ENCODE measurements around the gene CEACAM7. TPM values are rescaled to one million over a fixed set of nuclear protein-coding genes. Genes with fewer than 3 reads are reported as not detected.
"Not testable (repeated sequence)": the region's sequence is repeated elsewhere in the genome, so short reads cannot be mapped to it uniquely, and the experiment has no call there.

The CEACAM7 gene
- total RNA-seq (not detected), polyA plus RNA-seq (not detected)

DNA sequence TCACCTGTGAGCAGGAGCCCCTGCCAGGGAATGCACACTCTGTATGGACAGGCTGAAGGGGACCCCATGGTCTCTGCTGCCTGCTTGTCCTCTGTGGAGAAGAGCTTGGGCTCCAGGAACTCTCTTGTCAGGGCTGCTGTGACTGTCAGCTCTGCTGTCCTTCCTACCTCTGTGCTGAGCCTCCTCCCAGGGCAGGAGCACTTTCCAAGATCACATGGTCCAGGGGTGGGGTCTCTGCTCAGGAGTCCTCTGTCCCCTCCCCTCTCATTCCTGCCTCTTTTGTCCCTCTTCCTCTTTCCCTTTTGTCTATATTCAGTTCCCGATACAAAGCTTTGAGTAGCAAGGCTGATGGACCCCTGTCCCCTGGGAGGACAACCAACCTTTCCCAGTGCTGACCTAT is at the start of gene CEACAM7:
Gene CEACAM7 (minus strand): TSS at position 173 of the 400 bp plus-strand sequence. CDS start 105 bp downstream, at position 68.
- Histone ChIP-seq H3K27ac (ENCODE audit: low read depth) (no peak within 1 kb of the TSS), H3K4me1 (ENCODE audit: insufficient read depth) (no peaks in the 10 kb centered on the region), H3K36me3 (ENCODE audit: insufficient read depth) (no peaks in the 10 kb centered on the region), H3K4me3 (ENCODE audit: low read depth, low read length) (no peak within 1 kb of the TSS)
- DNase-seq (ENCODE audit: extremely low spot score), result no peak
- 85% methylated on average over 1 of the region's 1 CpG for WGBS

DNA sequence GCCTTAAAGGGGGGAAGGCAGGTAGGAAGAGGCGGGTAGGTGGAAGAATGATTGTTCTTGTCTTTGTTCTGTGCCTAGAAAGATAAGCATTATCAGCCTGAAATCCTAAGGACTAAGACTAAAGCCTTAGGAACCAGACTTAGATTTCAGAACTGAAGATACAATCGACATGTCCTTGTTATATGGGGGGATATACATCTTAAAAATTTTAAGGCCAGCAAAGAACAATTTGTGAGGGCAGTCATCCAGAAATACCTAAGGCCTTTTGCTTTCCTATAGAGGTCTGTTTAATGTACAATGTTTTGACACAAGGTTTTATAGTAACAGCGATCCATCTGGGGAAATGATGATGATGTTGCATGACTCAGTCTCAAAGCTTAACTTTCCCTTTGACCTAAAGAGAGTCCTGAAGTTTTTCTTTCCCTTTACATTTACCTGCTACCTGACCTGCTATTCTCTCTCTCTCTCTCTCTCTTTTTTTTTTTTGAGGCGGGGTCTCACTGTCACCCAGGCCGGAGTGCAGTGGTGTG is 47.1 kb upstream of the CEACAM7 start:
- no peak for DNase-seq (ENCODE audit: extremely low spot score)
- Histone ChIP-seq H3K4me3 (ENCODE audit: low read depth, low read length) (no peak overlapping the region), H3K36me3 (ENCODE audit: insufficient read depth) (no peaks in the 10 kb centered on the region), H3K4me1 (ENCODE audit: insufficient read depth) (no peaks in the 10 kb centered on the region), H3K27ac (ENCODE audit: low read depth) (no peak overlapping the region)
- 63% methylated on average over 5 of the region's 5 CpGs for WGBS

DNA sequence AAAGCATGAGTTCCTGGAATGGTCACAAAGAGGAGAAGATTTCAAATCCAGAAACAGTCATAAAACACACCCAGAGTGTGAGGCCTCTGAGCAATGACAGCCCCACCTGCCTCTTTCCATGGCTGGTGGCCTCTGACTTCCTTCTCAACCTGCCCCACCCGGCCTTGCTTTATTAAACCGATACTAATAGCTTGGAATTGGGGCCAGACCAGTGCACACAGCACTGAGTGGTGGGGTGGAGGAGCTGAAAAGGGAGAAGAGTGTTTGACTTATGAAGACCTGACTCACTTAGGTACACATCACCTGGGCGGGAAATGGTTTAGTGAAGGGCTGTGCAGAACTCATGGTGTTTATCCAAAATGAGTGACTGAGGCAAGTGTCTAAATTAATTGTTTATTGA is 46.5 kb upstream of the CEACAM7 start:
- H3K4me1 ChIP-seq (ENCODE audit: insufficient read depth), result no peaks in the 10 kb centered on the region
- H3K4me3 ChIP-seq (ENCODE audit: low read depth, low read length), result no peak overlapping the region
- WGBS, result 70% methylated on average over 3 of the region's 3 CpGs
- DNase-seq (ENCODE audit: extremely low spot score), result no peak
- H3K36me3 ChIP-seq (ENCODE audit: insufficient read depth), result no peaks in the 10 kb centered on the region
- no peak overlapping the region for H3K27ac ChIP-seq (ENCODE audit: low read depth)

DNA sequence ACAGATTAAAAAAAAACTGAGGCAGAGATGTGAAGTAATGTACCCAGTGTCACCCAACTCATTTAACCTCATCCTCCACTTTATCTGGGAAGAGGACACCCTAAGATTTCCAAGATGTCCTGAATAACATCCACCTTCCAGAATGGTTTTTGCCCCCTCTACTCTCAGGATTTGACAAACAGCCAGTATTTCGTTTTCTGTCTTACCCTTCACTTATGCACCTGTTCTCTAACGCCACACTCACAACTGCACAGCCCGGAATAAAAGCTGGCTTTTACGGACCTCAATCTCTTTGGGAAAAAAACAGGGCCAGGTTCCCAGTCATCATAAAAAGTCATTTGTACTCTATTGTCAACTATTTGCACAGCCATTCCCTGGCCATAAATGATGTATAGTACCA is 46.1 kb upstream of the CEACAM7 start:
- 63% methylated on average over 4 of the region's 4 CpGs for whole genome bisulfite sequencing
- H3K4me3 ChIP-seq (ENCODE audit: low read depth, low read length), result no peak overlapping the region

DNA sequence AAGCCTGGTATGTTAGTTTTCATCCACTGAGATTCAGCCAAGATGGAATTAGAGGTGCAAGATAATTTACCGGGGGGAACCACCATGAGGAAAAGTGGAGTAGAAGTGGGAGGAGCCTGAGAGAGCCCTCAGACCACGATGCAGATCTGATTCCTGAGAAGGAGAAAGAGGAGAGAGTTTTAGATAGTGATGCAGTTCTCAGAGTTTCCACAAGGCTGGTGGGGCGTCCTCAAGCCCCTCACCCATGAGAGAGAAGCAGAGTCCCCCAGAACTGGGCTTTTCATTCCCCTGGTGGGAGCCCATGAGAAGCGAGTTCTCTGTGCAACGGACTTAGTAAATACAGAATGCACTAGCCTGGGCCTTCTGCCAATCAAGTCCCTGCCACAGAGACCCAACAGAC is 38.4 kb upstream of the CEACAM7 start:
- no peak for DNase-seq (ENCODE audit: extremely low spot score)
- Histone ChIP-seq H3K36me3 (ENCODE audit: insufficient read depth) (no peaks in the 10 kb centered on the region), H3K4me3 (ENCODE audit: low read depth, low read length) (no peak overlapping the region), H3K27ac (ENCODE audit: low read depth) (no peak overlapping the region), H3K4me1 (ENCODE audit: insufficient read depth) (no peaks in the 10 kb centered on the region)
- WGBS, result 27% methylated on average over 5 of the region's 5 CpGs

More for the DNA sequence above, 46.1 kb upstream of the CEACAM7 start:
- no peaks in the 10 kb centered on the region for H3K36me3 ChIP-seq (ENCODE audit: insufficient read depth)
- H3K27ac ChIP-seq (ENCODE audit: low read depth), result no peak overlapping the region
- DNase-seq (ENCODE audit: extremely low spot score), result no peak
- no peaks in the 10 kb centered on the region for H3K4me1 ChIP-seq (ENCODE audit: insufficient read depth)

DNA sequence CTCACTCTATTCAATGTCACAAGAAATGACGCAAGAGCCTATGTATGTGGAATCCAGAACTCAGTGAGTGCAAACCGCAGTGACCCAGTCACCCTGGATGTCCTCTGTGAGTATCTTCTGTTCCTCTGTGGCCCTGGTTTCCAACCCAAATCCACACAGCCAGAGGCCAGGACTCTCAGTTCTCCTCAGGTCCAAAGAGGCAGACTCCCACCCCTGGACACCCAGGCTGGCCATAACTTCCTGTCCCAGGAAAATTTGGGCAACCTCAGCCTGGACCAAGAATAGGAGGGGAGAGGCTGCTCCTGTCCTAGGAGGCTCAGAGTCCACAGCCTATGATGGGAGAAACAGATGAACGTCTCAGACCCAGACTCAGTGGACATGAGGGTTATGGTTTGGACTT is 32.0 kb upstream of the CEACAM7 start:
- 92% methylated on average over 3 of the region's 3 CpGs for WGBS
- H3K36me3 ChIP-seq (ENCODE audit: insufficient read depth), result no peaks in the 10 kb centered on the region

DNA sequence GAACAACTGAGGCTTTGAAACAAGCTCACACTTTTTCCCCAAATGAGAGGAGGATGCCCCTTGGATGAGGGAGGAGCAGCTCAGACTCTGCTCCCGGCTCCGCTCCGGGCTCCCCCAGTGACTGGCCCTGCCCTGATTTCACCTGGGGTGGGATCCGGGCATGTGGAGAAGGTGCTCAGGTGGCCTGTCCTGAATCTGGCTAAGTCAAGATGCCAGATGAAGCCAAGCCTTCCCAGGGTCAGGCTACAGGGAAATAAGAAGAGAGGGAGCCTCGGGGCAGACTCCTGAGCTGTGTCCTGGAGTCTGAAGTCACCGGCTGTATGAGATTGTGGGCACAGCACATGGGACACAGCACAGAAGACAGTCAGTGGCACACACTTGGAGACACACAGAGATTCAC is 30.7 kb upstream of the CEACAM7 start:
- Histone ChIP-seq H3K36me3 (ENCODE audit: insufficient read depth) (no peaks in the 10 kb centered on the region), H3K4me3 (ENCODE audit: low read depth, low read length) (no peak overlapping the region), H3K27ac (ENCODE audit: low read depth) (no peak overlapping the region), H3K4me1 (ENCODE audit: insufficient read depth) (no peaks in the 10 kb centered on the region)
- no peak for DNase-seq (ENCODE audit: extremely low spot score)
- 77% methylated on average over 6 of the region's 6 CpGs for WGBS

More for the DNA sequence above, 32.0 kb upstream of the CEACAM7 start:
- Histone ChIP-seq H3K4me1 (ENCODE audit: insufficient read depth) (no peaks in the 10 kb centered on the region), H3K27ac (ENCODE audit: low read depth) (no peak overlapping the region), H3K4me3 (ENCODE audit: low read depth, low read length) (no peak overlapping the region)
- no peak for DNase-seq (ENCODE audit: extremely low spot score)

DNA sequence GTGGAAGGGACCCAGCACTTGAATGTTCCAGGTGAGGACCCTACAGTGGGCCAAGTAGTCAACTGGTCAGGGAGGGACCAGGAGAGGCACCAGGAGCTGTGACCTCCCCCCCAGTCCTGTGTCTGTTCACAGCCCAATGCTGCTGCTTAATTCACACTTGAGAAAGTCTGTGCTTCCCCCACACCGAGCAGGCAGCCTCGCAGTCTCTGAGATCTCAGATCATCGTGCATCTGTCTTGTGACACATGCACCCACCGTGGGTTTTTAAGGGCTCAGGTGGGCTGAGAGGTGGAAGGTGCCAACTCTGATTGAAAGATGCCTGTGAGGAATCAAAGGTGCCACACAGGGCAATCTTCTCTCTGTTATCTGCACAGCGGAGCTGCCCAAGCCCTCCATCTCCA is 26.5 kb upstream of the CEACAM7 start:
- no peak overlapping the region for H3K4me3 ChIP-seq (ENCODE audit: low read depth, low read length)
- no peak for DNase-seq (ENCODE audit: extremely low spot score)
- H3K4me1 ChIP-seq (ENCODE audit: insufficient read depth), result no peaks in the 10 kb centered on the region
- no peaks in the 10 kb centered on the region for H3K36me3 ChIP-seq (ENCODE audit: insufficient read depth)
- H3K27ac ChIP-seq (ENCODE audit: low read depth), result no peak overlapping the region
- WGBS, result 79% methylated on average over 5 of the region's 5 CpGs

DNA sequence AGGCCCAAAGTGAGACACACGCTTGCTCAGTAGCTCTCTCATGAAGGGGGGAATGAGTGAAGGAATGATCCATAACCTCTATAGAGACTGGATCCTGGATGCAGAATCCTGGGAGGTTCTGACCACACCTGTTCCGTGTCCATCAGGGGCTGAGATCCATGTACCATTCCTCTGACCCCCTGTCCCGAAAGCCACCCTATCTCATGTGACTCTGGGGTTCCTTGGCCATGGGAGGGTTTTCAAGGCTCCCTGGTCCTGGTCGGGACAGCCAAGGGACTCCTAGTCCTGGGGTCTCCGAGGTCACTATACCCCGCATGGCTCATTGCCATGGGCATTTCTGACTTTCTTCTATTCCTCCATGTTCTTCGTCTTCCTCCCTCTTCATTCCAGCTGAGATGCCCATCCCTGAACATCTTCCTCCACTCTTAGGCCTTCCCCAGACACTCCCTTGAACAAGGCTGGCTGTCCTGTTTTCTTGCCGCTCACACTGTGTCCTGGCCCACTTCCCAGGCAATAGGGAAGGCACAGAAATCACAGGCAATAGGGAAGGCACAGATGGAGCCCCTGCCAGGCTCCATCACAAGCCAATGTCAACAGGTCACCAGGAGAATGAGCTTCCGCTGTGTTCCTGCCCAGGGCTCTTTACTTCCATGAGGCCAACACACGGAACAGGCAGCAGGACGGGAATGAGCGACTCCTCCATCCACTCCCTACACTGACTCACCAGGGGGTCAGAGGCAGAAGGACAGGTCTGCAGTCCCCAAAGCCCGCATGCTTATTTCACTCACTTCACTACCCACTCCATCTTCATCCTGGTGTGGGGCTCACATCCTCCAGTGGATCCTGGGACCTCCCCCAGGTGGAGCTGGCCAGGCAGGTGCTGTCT is 23.5 kb upstream of the CEACAM7 start:
- DNase-seq (ENCODE audit: extremely low spot score), result no peak
- no peak overlapping the region for H3K4me3 ChIP-seq (ENCODE audit: low read depth, low read length)
- 79% methylated on average over 13 of the region's 13 CpGs for WGBS

DNA sequence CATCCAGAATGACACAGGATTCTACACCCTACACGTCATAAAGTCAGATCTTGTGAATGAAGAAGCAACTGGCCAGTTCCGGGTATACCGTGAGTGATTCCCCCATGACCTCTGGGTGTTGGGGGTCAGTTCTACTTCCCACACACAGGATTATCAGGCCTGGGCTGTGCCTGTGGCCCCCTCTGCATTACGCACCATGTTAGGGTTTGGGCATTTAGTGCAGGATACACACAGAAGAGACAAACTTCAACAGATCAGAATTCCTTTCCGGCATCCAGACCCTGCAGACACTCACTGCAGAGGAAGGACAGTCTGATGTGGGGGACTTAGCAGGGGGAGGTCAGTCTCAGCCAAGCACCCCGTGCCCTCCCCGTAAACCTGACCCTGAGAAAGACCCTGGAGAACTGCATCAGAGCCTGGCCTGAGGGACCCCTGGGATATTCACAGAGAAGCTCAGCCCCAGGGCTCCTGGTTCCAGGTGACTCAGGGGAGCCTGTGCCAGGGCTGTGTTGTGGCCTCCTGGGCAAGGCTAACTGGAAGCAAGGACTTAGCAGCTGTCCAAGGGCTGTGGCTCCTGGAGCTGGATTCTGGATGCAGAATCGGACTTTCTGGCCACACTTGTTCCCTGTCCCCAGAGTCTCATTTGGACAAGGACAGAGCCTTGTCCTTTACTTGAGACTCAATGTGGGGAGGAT is 22.0 kb upstream of the CEACAM7 start:
- no peak overlapping the region for H3K27ac ChIP-seq (ENCODE audit: low read depth)
- no peaks in the 10 kb centered on the region for H3K4me1 ChIP-seq (ENCODE audit: insufficient read depth)
- no peak overlapping the region for H3K4me3 ChIP-seq (ENCODE audit: low read depth, low read length)
- DNase-seq (ENCODE audit: extremely low spot score), result no peak
- 84% methylated on average over 8 of the region's 8 CpGs for WGBS
- H3K36me3 ChIP-seq (ENCODE audit: insufficient read depth), result no peaks in the 10 kb centered on the region

More for the DNA sequence above, 23.5 kb upstream of the CEACAM7 start:
- H3K36me3 ChIP-seq (ENCODE audit: insufficient read depth), result no peaks in the 10 kb centered on the region
- H3K27ac ChIP-seq (ENCODE audit: low read depth), result no peak overlapping the region
- H3K4me1 ChIP-seq (ENCODE audit: insufficient read depth), result no peaks in the 10 kb centered on the region

DNA sequence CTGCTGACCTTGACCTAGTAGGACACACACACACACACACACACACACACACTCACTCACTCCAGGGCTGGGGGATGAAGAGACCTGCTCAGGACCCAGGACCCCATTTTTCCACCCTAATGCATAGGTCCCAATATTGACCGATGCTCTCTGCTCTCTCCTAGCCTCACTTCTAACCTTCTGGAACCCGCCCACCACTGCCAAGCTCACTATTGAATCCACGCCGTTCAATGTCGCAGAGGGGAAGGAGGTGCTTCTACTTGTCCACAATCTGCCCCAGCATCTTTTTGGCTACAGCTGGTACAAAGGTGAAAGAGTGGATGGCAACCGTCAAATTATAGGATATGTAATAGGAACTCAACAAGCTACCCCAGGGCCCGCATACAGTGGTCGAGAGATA is 21.4 kb upstream of the CEACAM7 start:
- H3K27ac ChIP-seq (ENCODE audit: low read depth); H3K4me1 ChIP-seq (ENCODE audit: insufficient read depth); H3K36me3 ChIP-seq (ENCODE audit: insufficient read depth); H3K4me3 ChIP-seq (ENCODE audit: low read depth, low read length); DNase-seq (ENCODE audit: extremely low spot score): not testable (repeated sequence)
- WGBS, result 87% methylated on average over 8 of the region's 8 CpGs

DNA sequence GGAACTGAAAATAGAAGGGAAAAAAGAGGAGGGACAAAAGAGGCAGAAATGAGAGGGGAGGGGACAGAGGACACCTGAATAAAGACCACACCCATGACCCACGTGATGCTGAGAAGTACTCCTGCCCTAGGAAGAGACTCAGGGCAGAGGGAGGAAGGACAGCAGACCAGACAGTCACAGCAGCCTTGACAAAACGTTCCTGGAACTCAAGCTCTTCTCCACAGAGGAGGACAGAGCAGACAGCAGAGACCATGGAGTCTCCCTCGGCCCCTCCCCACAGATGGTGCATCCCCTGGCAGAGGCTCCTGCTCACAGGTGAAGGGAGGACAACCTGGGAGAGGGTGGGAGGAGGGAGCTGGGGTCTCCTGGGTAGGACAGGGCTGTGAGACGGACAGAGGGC is 20.4 kb upstream of the CEACAM7 start, which contains the start of gene CEACAM5:
Gene CEACAM5 (plus strand): TSS at position 146 of the 400 bp plus-strand sequence. CDS start 106 bp downstream, at position 252.
- 41% methylated on average over 4 of the region's 4 CpGs for WGBS
- H3K4me1 ChIP-seq (ENCODE audit: insufficient read depth), result no peaks in the 10 kb centered on the region
- DNase-seq (ENCODE audit: extremely low spot score), result no peak
- H3K27ac ChIP-seq (ENCODE audit: low read depth), result no peak within 1 kb of the TSS
- H3K36me3 ChIP-seq (ENCODE audit: insufficient read depth), result no peaks in the 10 kb centered on the region
- H3K4me3 ChIP-seq (ENCODE audit: low read depth, low read length), result no peak within 1 kb of the TSS

DNA sequence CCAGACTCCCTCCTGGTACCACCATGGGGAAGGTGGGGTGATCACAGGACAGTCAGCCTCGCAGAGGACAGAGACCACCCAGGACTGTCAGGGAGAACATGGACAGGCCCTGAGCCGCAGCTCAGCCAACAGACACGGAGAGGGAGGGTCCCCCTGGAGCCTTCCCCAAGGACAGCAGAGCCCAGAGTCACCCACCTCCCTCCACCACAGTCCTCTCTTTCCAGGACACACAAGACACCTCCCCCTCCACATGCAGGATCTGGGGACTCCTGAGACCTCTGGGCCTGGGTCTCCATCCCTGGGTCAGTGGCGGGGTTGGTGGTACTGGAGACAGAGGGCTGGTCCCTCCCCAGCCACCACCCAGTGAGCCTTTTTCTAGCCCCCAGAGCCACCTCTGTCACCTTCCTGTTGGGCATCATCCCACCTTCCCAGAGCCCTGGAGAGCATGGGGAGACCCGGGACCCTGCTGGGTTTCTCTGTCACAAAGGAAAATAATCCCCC is 19.9 kb upstream of the CEACAM7 start:
- Histone ChIP-seq H3K36me3 (ENCODE audit: insufficient read depth) (no peaks in the 10 kb centered on the region), H3K27ac (ENCODE audit: low read depth) (no peak overlapping the region), H3K4me1 (ENCODE audit: insufficient read depth) (no peaks in the 10 kb centered on the region), H3K4me3 (ENCODE audit: low read depth, low read length) (no peak overlapping the region)
- no peak for DNase-seq (ENCODE audit: extremely low spot score)
- WGBS, result 79% methylated on average over 5 of the region's 5 CpGs

DNA sequence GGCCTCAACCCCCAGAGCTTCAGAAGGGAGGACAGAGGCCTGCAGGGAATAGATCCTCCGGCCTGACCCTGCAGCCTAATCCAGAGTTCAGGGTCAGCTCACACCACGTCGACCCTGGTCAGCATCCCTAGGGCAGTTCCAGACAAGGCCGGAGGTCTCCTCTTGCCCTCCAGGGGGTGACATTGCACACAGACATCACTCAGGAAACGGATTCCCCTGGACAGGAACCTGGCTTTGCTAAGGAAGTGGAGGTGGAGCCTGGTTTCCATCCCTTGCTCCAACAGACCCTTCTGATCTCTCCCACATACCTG is 19.4 kb upstream of the CEACAM7 start:
- no peaks in the 10 kb centered on the region for H3K36me3 ChIP-seq (ENCODE audit: insufficient read depth)
- no peak overlapping the region for H3K27ac ChIP-seq (ENCODE audit: low read depth)
- no peaks in the 10 kb centered on the region for H3K4me1 ChIP-seq (ENCODE audit: insufficient read depth)
- H3K4me3 ChIP-seq (ENCODE audit: low read depth, low read length), result no peak overlapping the region
- no peak for DNase-seq (ENCODE audit: extremely low spot score)
- 53% methylated on average over 5 of the region's 5 CpGs for WGBS

Measured in urinary bladder (tissue), 4 donors.